Adrenal gland (tissue), 5 donors: Measurements from ENCODE around the gene TRIM40.

Source experiments
- POLR2A ChIP-seq, 2 donors: fragments of 450-650 bp; IDR thresholded peaks; one replicate each; pipeline ENCODE4 v1.6.1; 2017; ENCODE audit warnings: antibody characterized with exemption in 2 of 2, mild to moderate bottlenecking in 2 of 2, moderate library complexity in 1 of 2
- TF ChIP-seq, protein P1 (sequence below), 6 experiments: fragments of 450-650 bp in 4 of 6; fragments of 200-600 bp in 2 of 6; sonication (generic) in 1 of 6; IDR thresholded peaks; 1 replicate in 5 of 6; 2 replicates in 1 of 6; pipeline versions ENCODE4 v1.5.1 to v1.8.0; 2016 to 2021; ENCODE audit warnings: antibody characterized with exemption in 6 of 6, mild to moderate bottlenecking in 2 of 6, moderate library complexity in 1 of 6
- donor health status: DM: no; HTN: no; CAD: no.

DNA sequence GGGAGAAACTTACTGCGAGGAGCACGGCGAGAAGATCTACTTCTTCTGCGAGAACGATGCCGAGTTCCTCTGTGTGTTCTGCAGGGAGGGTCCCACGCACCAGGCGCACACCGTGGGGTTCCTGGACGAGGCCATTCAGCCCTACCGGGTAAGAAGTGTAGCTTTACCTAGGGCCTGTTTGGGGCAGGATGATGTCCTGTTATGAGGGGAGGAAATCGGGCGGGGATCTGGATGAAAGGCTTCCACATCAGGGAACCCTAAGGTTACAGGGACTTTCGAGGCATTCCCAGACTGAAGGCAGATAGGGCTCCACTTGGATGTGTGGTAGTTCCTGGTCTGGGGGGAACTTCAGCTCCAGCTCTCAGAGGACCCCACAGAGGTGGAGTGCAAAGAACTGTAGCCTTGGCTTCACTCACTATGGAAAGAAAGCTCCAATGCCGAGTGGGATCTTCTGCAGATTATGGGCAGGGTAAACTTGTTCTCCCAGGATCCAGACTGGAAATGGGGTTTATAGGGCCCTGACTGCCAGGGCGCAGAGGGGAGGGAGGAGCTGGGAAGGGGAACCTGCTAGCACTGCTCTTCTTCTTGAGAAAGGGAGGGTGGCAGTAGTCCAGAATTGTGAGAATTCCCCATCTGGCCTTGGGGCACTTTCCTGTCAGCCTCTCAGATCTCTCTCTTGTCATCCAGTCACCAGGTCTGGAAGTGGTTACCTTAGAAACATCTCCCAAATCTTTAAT lies 28.1 kb downstream of the TRIM40 start:
- TF ChIP-seq POLR2A (IDR thresholded peaks at IDR 0.05), result no peak
- TF ChIP-seq, protein P1, sequence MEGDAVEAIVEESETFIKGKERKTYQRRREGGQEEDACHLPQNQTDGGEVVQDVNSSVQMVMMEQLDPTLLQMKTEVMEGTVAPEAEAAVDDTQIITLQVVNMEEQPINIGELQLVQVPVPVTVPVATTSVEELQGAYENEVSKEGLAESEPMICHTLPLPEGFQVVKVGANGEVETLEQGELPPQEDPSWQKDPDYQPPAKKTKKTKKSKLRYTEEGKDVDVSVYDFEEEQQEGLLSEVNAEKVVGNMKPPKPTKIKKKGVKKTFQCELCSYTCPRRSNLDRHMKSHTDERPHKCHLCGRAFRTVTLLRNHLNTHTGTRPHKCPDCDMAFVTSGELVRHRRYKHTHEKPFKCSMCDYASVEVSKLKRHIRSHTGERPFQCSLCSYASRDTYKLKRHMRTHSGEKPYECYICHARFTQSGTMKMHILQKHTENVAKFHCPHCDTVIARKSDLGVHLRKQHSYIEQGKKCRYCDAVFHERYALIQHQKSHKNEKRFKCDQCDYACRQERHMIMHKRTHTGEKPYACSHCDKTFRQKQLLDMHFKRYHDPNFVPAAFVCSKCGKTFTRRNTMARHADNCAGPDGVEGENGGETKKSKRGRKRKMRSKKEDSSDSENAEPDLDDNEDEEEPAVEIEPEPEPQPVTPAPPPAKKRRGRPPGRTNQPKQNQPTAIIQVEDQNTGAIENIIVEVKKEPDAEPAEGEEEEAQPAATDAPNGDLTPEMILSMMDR (IDR thresholded peaks at IDR 0.05), result no peak
